Measurements from ENCODE around the gene CBFA2T3.

- TF ChIP-seq TAF1 (IDR thresholded peaks at IDR 0.05; ENCODE audit: borderline replicate concordance, insufficient read depth, low read length): no peak
- TF ChIP-seq POLR2AphosphoS5 (IDR thresholded peaks at IDR 0.05; ENCODE audit: low read depth, low read length): no peak
These were observed 46.9 kb upstream of the CBFA2T3 start for GRCh38 chr16:89023621-89024511.
